DOHH2 (cell line): ENCODE measurements around the gene SLA2.

Experiments
- H3F3A ChIP-seq: fragments of 200-600 bp; sonication (generic), shearing (Covaris generic); 2 replicates; pipeline ENCODE4 v1.6.0; 2016; ENCODE audit warnings: antibody characterized with exemption, mild to moderate bottlenecking; ENCODE audit not compliant: control insufficient read depth, insufficient read depth
- H3K27ac ChIP-seq: fragments of 200-600 bp; sonication (generic); 2 replicates; pipeline ENCODE4 v1.5.1; 2014; ENCODE audit warnings: low read depth, mild to moderate bottlenecking, low read length, moderate library complexity
- H3K27me3 ChIP-seq: fragments of 200-600 bp; sonication (generic); 2 replicates; pipeline ENCODE4 v1.6.1; 2014; ENCODE audit warnings: mild to moderate bottlenecking, low read length, mixed read lengths; ENCODE audit not compliant: control insufficient read depth
- H3K36me3 ChIP-seq: fragments of 200-600 bp; sonication (generic); 2 replicates; pipeline ENCODE4 v1.6.1; 2014; ENCODE audit warnings: mild to moderate bottlenecking, low read length, moderate library complexity, mixed read lengths; ENCODE audit not compliant: control insufficient read depth
- H3K4me1 ChIP-seq: fragments of 200-600 bp; sonication (generic); 2 replicates; pipeline ENCODE4 v1.6.1; 2014; ENCODE audit warnings: mild to moderate bottlenecking, low read length, mixed read lengths; ENCODE audit not compliant: control insufficient read depth
- H3K4me2 ChIP-seq: fragments of 200-600 bp; sonication (generic); 2 replicates; pipeline ENCODE4 v1.6.0; 2014; ENCODE audit warnings: mild to moderate bottlenecking, low read length, moderate library complexity
- H3K4me3 ChIP-seq: fragments of 200-600 bp; sonication (generic); 2 replicates; pipeline ENCODE4 v1.5.1; 2014; ENCODE audit warnings: mild to moderate bottlenecking, low read length, mixed read lengths
- H3K79me2 ChIP-seq: fragments of 200-600 bp; sonication (generic); 2 replicates; pipeline ENCODE4 v1.6.1; 2014; ENCODE audit warnings: mild to moderate bottlenecking, low read length, mixed read lengths; ENCODE audit not compliant: control insufficient read depth
- H3K9me2 ChIP-seq: fragments of 200-600 bp; sonication (generic); replicated peaks from 2 replicates; pipeline ENCODE4 v1.6.1; 2014; ENCODE audit warnings: mild to moderate bottlenecking, low read length, mixed read lengths; ENCODE audit not compliant: control insufficient read depth
- H3K9me3 ChIP-seq: fragments of 200-600 bp; sonication (generic); 2 replicates; pipeline ENCODE4 v1.6.1; 2014; ENCODE audit warnings: antibody characterized with exemption, low read length, mixed read lengths; ENCODE audit not compliant: control insufficient read depth, insufficient read depth
- H4K20me1 ChIP-seq: fragments of 200-600 bp; sonication (generic); 2 replicates; pipeline ENCODE4 v1.6.0; 2014; ENCODE audit warnings: low read depth, mild to moderate bottlenecking, antibody characterized with exemption, low read length, moderate library complexity; ENCODE audit not compliant: control insufficient read depth, insufficient read depth
- CTCF ChIP-seq: fragments of 200-600 bp; sonication (generic); IDR thresholded peaks from one replicate; pipeline ENCODE4 v1.5.1; 2014; ENCODE audit warnings: antibody characterized with exemption, mild to moderate bottlenecking, low read depth, low read length; ENCODE audit not compliant: poor library complexity, severe bottlenecking
- EZH2phosphoT487 ChIP-seq: fragments of 200-600 bp; sonication (generic); IDR thresholded peaks from 2 replicates; pipeline ENCODE4 v1.6.1; 2017; ENCODE audit warnings: borderline replicate concordance, mild to moderate bottlenecking, antibody characterized with exemption, low read length, moderate library complexity, mixed read lengths

SLA2 gene

GRCh38 chr20:36645353-36645752 is 643 bp downstream of the SLA2 start:
- Histone ChIP-seq H4K20me1 (no peaks in the 10 kb centered on the region), H3K36me3 (no peaks in the 10 kb centered on the region), H3K4me3 (no peak overlapping the region), H3K79me2 (no peaks in the 10 kb centered on the region), H3K4me2 (no peak overlapping the region), H3F3A (no peaks in the 10 kb centered on the region), H3K9me3 (no peaks in the 10 kb centered on the region), H3K27ac (no peak overlapping the region), H3K9me2 (no peaks in the 10 kb centered on the region), H3K27me3 (no peaks in the 10 kb centered on the region), H3K4me1 (peaks cover 12% of the 10 kb centered on the region)
- TF ChIP-seq CTCF (no peak), EZH2phosphoT487 (no peak)

GRCh38 chr20:36644706-36645095 is 1.3 kb downstream of the SLA2 start:
- H3K27ac ChIP-seq, result no peak overlapping the region
- H3K9me3 ChIP-seq, result no peaks in the 10 kb centered on the region
- no peaks in the 10 kb centered on the region for H3K9me2 ChIP-seq
- H3K36me3 ChIP-seq, result no peaks in the 10 kb centered on the region
- no peaks in the 10 kb centered on the region for H3K27me3 ChIP-seq
- H3K4me1 ChIP-seq, result peaks cover 12% of the 10 kb centered on the region
- H3F3A ChIP-seq, result no peaks in the 10 kb centered on the region
- no peak overlapping the region for H3K4me2 ChIP-seq
- H3K4me3 ChIP-seq, result no peak overlapping the region
- TF ChIP-seq CTCF, result no peak
- TF ChIP-seq EZH2phosphoT487, result no peak
- H4K20me1 ChIP-seq, result no peaks in the 10 kb centered on the region
- no peaks in the 10 kb centered on the region for H3K79me2 ChIP-seq

GRCh38 chr20:36644032-36644705 is 1.8 kb downstream of the SLA2 start:
- Histone ChIP-seq H3K4me2 (no peak overlapping the region), H3K4me3 (no peak overlapping the region), H3K36me3 (no peaks in the 10 kb centered on the region)

More at GRCh38 chr20:36644032-36644705, 1.8 kb downstream of the SLA2 start:
- H3K9me2 ChIP-seq, result no peaks in the 10 kb centered on the region
- TF ChIP-seq CTCF (no peak), EZH2phosphoT487 (no peak)
- no peaks in the 10 kb centered on the region for H3K27me3 ChIP-seq
- H3K79me2 ChIP-seq, result no peaks in the 10 kb centered on the region
- H3F3A ChIP-seq, result no peaks in the 10 kb centered on the region
- no peak overlapping the region for H3K27ac ChIP-seq
- H3K9me3 ChIP-seq, result no peaks in the 10 kb centered on the region
- peaks cover 12% of the 10 kb centered on the region for H3K4me1 ChIP-seq
- no peaks in the 10 kb centered on the region for H4K20me1 ChIP-seq
